Keratinocyte (primary cell): ENCODE results near the gene CSTF2T. TPM values are rescaled to one million over a fixed set of nuclear protein-coding genes. Genes with fewer than 3 reads are reported as not detected.

ENCODE experiments used
- DNase-seq: peaks from one replicate; pipeline ENCODE4 v3.0.0-alpha.2; 2011; ENCODE audit warnings: low read depth, missing footprints, low spot score
- FAIRE-seq: peaks from 2 replicates; lab custom pipeline; 2011; peaks lifted over from hg19 to GRCh38; lab: Jason Lieb, UNC
- H2AFZ ChIP-seq: 2 replicates; pipeline ENCODE4 v1.6.0; 2012; ENCODE audit warnings: low read length, control low read depth, inconsistent platforms; ENCODE audit not compliant: control insufficient read depth
- H3K27ac ChIP-seq: 2 replicates; pipeline ENCODE4 v1.5.1; 2011; ENCODE audit warnings: low read length; ENCODE audit not compliant: control insufficient read depth, insufficient read depth
- H3K27me3 ChIP-seq: 3 replicates; pipeline ENCODE4 v1.6.0; 2011; ENCODE audit warnings: low read length; ENCODE audit not compliant: control insufficient read depth, insufficient read depth; ENCODE audit errors: extremely low read depth
- H3K36me3 ChIP-seq, 2 experiments: 2 replicates in 1 of 2; 3 replicates in 1 of 2; pipeline ENCODE4 v1.5.1; 2011; ENCODE audit warnings: low read length in 2 of 2, mild to moderate bottlenecking in 1 of 2; ENCODE audit not compliant: control insufficient read depth in 2 of 2, insufficient read depth in 2 of 2; ENCODE audit errors: extremely low read depth in 1 of 2
- H3K4me1 ChIP-seq: 3 replicates; pipeline ENCODE4 v1.5.1; 2011; ENCODE audit warnings: low read length; ENCODE audit not compliant: control insufficient read depth, insufficient read depth; ENCODE audit errors: extremely low read depth
- H3K4me2 ChIP-seq: 3 replicates; pipeline ENCODE4 v1.6.0; 2011; ENCODE audit warnings: low read depth, low read length; ENCODE audit not compliant: control insufficient read depth, insufficient read depth; ENCODE audit errors: extremely low read depth
- H3K4me3 ChIP-seq, 3 experiments: fragments of 200-600 bp in 1 of 3; sonication (generic) in 1 of 3; 2 replicates in 2 of 3; 3 replicates in 1 of 3; pipeline ENCODE4 v1.5.1; 2011 to 2016; ENCODE audit warnings: low read length in 3 of 3, mild to moderate bottlenecking in 3 of 3, control low read depth in 2 of 3, inconsistent platforms in 1 of 3, low read depth in 1 of 3, mixed read lengths in 1 of 3, mixed run types in 1 of 3, moderate library complexity in 1 of 3; ENCODE audit not compliant: control insufficient read depth in 2 of 3, insufficient read depth in 2 of 3; ENCODE audit errors: extremely low read depth in 1 of 3
- H3K79me2 ChIP-seq: 2 replicates; pipeline ENCODE4 v1.6.0; 2012; ENCODE audit warnings: low read length; ENCODE audit not compliant: control insufficient read depth, insufficient read depth
- H3K9ac ChIP-seq: 3 replicates; pipeline ENCODE4 v1.6.0; 2011; ENCODE audit warnings: low read length; ENCODE audit not compliant: control insufficient read depth, insufficient read depth; ENCODE audit errors: extremely low read depth
- H3K9me1 ChIP-seq: 3 replicates; pipeline ENCODE4 v1.6.0; 2011; ENCODE audit warnings: low read length; ENCODE audit not compliant: control insufficient read depth, insufficient read depth; ENCODE audit errors: extremely low read depth
- H3K9me3 ChIP-seq: 2 replicates; pipeline ENCODE4 v1.5.1; 2012; ENCODE audit warnings: low read depth, low read length; ENCODE audit not compliant: control insufficient read depth
- H4K20me1 ChIP-seq: 3 replicates; pipeline ENCODE4 v1.6.0; 2011; ENCODE audit warnings: low read length; ENCODE audit not compliant: control insufficient read depth, insufficient read depth; ENCODE audit errors: extremely low read depth
- EZH2 ChIP-seq: IDR thresholded peaks from one replicate; pipeline ENCODE4 v1.6.1; 2012; ENCODE audit warnings: inconsistent platforms, mild to moderate bottlenecking, low read length, moderate library complexity
- dilution Hi-C: fragments of 300-500 bp; cut with MboI; formaldehyde crosslinking; loops from one replicate; pipeline ENCODE4 v1.7.0; 2020; ENCODE audit warnings: low sequenced_read_pairs; ENCODE audit not compliant: extremely low pct_ligation_motif_present
- polyA plus RNA-seq, 5 experiments: library from polyadenylated mRNA; depleted of rRNA in 3 of 5; stranded (reverse) in 3 of 5; stranded (forward) in 1 of 5; unstranded in 1 of 5; fragments of >200 nt; gene quantifications; 1 replicate in 1 of 5; 2 replicates in 3 of 5; 3 replicates in 1 of 5; pipeline versions ENCODE4 v1.2.1 to v1.2.3, GENCODE V29; 2011 to 2012; ENCODE audit warnings: missing spikeins in 2 of 5, low read depth in 1 of 5, low replicate concordance in 1 of 5
- TF ChIP-seq, protein P1 (sequence below), 3 experiments: IDR thresholded peaks in 1 of 3; conservative IDR thresholded peaks in 1 of 3; optimal IDR thresholded peaks in 1 of 3; 2 replicates in 2 of 3; 3 replicates in 1 of 3; pipeline versions ENCODE3 to v1.5.1; 2011; ENCODE audit warnings: low read length in 3 of 3, mild to moderate bottlenecking in 3 of 3, moderate library complexity in 2 of 3, control low read depth in 1 of 3, inconsistent platforms in 1 of 3; ENCODE audit not compliant: insufficient read depth in 2 of 3; ENCODE audit errors: extremely low read depth in 1 of 3

Gene CSTF2T
- polyA plus RNA-seq, 1 donor (not counting 4 experiments of a cell fraction or from before 2014, with no cell fraction given), result 10.8 TPM

GRCh38 chr10:51706225-51706624 lies 6.8 kb upstream of the CSTF2T start:
- Histone ChIP-seq H3K27me3 (no peaks in the 10 kb centered on the region), H3K9me3 (no peaks in the 10 kb centered on the region), H3K4me3 (no peak overlapping the region), H2AFZ (no peak overlapping the region), H3K79me2 (no peaks in the 10 kb centered on the region), H3K9me1 (no peaks in the 10 kb centered on the region), H3K9ac (no peak overlapping the region), H3K4me2 (no peak overlapping the region), H4K20me1 (no peaks in the 10 kb centered on the region), H3K4me1 (no peaks in the 10 kb centered on the region), H3K36me3 (no peaks in the 10 kb centered on the region), H3K27ac (no peak overlapping the region)
- dilution Hi-C loops, result no loop called here
- FAIRE-seq, result no peak
- TF ChIP-seq, protein P1, sequence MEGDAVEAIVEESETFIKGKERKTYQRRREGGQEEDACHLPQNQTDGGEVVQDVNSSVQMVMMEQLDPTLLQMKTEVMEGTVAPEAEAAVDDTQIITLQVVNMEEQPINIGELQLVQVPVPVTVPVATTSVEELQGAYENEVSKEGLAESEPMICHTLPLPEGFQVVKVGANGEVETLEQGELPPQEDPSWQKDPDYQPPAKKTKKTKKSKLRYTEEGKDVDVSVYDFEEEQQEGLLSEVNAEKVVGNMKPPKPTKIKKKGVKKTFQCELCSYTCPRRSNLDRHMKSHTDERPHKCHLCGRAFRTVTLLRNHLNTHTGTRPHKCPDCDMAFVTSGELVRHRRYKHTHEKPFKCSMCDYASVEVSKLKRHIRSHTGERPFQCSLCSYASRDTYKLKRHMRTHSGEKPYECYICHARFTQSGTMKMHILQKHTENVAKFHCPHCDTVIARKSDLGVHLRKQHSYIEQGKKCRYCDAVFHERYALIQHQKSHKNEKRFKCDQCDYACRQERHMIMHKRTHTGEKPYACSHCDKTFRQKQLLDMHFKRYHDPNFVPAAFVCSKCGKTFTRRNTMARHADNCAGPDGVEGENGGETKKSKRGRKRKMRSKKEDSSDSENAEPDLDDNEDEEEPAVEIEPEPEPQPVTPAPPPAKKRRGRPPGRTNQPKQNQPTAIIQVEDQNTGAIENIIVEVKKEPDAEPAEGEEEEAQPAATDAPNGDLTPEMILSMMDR (optimal IDR thresholded peaks at IDR 0.05 in 1 of 3, IDR thresholded peaks at IDR 0.05 in 1 of 3, conservative IDR thresholded peaks at IDR 0.05 in 1 of 3; ENCODE audit: extremely low read depth in 1 of 3, insufficient read depth in 2 of 3, low read length in 3 of 3), result no peak
- no peak for TF ChIP-seq EZH2
- no peak for DNase-seq

GRCh38 chr10:51705774-51706173 lies 6.4 kb upstream of the CSTF2T start:
- H2AFZ ChIP-seq, result no peak overlapping the region
- H3K9ac ChIP-seq, result no peak overlapping the region
- no peak for FAIRE-seq
- no peaks in the 10 kb centered on the region for H3K9me3 ChIP-seq
- H3K9me1 ChIP-seq, result no peaks in the 10 kb centered on the region
- H3K79me2 ChIP-seq, result no peaks in the 10 kb centered on the region
- dilution Hi-C loops, result no loop called here
- H3K27ac ChIP-seq, result no peak overlapping the region
- no peaks in the 10 kb centered on the region for H4K20me1 ChIP-seq
- H3K27me3 ChIP-seq, result no peaks in the 10 kb centered on the region
- no peaks in the 10 kb centered on the region for H3K36me3 ChIP-seq
- no peak for DNase-seq
- no peaks in the 10 kb centered on the region for H3K4me1 ChIP-seq
- TF ChIP-seq EZH2, result no peak
- TF ChIP-seq, protein P1 (optimal IDR thresholded peaks at IDR 0.05 in 1 of 3, IDR thresholded peaks at IDR 0.05 in 1 of 3, conservative IDR thresholded peaks at IDR 0.05 in 1 of 3; ENCODE audit: extremely low read depth in 1 of 3, insufficient read depth in 2 of 3, low read length in 3 of 3), result no peak
- no peak overlapping the region for H3K4me3 ChIP-seq
- H3K4me2 ChIP-seq, result no peak overlapping the region
